ENCODE results near the gene TRAPPC14.

TRAPPC14 gene

GRCh38 chr7:100173806-100174495 lies 15.4 kb upstream of the TRAPPC14 start:
- no peak for DNase-seq

- no peak for DNase-seq
Observed at GRCh38 chr7:100171840-100172239, 13.3 kb upstream of the TRAPPC14 start.

DNA sequence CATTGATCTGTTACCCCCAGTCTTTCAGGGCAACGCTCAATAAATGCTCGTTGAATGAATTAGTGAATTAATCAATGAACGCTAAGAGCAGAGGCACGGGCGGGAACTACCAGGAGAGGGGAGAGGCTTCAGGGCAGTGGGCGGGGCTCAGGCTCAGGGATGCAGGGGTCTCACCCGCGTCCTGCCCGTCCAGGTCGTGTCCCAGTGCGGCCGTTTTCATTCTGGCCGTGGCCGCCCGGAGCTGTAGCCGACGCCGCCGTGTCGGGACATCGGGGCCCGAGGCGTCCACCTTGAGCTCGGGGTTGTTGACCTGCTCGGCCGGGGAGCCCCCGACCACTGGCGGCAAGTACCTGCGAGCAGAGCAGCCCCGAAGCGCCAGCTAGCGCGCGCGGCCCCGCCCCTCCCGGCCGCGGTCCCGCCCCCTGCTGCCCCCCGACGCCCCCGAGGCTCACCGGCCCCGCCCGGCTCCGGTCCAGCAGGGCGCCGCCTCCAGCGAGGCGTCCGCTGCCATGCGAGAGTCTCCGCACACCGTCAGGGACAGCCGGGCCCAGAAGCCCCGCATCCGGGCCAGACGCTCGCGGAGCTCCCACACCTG lies 12.7 kb upstream of the TRAPPC14 start:
- no peak for DNase-seq

GRCh38 chr7:100170101-100170897 lies 11.8 kb upstream of the TRAPPC14 start:
- no peak for DNase-seq

GRCh38 chr7:100169147-100169850 lies 10.8 kb upstream of the TRAPPC14 start:
- no peak for DNase-seq

DNA sequence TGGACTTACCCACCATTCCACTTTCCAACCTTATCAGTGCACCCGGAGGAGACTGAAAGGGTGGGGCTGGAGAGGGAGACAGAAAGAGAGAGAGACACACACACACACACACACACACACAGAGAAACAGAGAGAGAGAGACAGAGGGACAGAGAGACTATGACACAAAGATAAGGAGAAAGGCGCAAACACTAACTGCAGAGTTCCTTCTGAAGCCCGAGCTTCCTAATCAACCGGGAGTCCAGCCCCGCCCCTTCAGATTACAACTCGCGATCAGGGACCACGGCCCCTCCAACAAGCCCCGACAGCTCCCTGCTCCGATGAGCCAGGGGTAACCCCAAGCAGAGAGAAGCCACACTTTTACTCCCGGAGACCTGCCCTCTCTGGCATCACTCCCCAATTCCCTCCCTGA lies 9.4 kb upstream of the TRAPPC14 start:
- no peak for DNase-seq

DNA sequence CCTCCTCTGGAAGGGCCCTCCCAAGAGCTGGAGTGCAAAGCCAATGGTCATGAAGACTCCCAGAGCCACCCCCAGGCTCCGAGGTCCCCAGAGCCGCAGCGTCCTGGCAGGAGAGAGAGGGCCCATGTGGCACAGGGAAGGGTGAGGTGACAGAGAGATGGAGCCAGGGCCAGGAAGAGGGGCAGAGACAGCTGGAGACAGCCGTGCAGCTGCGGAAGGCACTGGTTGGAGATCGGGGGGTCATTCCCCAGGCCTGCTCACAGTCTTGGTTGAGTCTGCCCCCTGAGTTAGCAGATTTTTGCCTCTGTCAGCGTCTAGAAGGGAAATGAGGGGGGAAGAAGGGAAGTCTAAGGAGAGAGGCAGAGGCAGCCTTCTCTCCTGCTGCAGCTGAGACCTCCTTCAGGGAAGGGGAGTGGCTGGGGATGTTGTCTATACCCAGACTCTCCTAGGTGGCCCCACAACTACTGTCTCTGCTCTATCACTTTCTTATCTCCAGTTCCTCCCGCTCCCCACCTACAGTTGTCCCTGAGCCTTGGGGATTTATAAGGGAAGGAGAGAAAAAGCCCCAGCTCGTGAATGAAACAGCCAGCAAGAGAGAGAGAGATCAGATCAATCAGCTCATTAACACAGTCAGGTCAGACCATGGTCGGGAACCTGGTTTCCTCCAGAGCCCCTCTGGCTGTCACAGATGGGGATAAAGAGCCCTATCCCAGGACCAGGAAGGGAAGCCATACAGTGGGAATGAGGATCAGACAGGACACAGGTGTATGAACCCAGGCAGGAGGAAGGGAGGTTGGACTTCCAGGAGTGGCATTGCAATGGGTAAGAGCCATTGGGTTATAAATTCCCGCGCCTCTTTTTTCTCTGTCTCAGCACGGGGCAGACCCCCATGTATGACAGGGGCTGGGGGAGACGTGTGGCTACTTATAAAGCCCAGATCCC lies 8.7 kb upstream of the TRAPPC14 start:
- peak in 1 of 56 donors; percentile 18 for DNase-seq

DNA sequence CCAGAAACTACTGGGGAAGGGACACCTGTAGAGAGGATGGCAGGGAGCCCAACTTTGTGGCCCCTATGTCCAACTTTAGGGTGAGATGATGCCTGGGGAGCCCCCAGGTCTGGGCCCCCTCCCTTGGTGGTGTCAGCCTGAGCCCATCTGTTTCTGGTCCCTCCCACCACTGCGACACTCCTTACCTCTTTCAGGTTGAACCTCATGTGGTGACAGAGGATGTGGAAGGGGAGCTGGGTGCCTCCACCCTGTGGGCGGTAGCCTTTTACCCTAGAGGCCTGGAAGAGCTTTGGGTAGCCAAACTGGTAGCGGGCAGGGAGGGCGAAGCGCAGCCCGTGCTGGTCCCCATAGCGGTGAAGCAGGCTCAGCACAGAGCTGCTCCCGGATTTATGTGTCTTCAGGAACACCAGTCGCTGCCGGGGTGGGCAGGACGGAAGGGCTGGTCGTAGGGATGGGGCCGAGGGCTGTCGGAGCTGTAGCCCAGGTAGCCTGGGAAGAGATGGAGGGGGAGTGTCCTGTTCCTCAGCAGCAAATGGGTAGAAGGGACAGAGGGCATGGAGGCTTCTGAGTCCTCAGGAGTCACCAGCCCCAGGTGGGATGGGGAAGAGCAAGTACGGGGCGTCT lies 7.9 kb upstream of the TRAPPC14 start:
- DNase-seq = no peak

GRCh38 chr7:100163871-100164270 lies 5.3 kb upstream of the TRAPPC14 start:
- DNase-seq = no peak

- DNase-seq = no peak
Observed at GRCh38 chr7:100163006-100163531, 4.5 kb upstream of the TRAPPC14 start.

GRCh38 chr7:100160067-100160466 lies 1.5 kb upstream of the TRAPPC14 start:
- no peak for DNase-seq

GRCh38 chr7:100159099-100159623 lies 638 bp upstream of the TRAPPC14 start:
- no peak for DNase-seq

DNA sequence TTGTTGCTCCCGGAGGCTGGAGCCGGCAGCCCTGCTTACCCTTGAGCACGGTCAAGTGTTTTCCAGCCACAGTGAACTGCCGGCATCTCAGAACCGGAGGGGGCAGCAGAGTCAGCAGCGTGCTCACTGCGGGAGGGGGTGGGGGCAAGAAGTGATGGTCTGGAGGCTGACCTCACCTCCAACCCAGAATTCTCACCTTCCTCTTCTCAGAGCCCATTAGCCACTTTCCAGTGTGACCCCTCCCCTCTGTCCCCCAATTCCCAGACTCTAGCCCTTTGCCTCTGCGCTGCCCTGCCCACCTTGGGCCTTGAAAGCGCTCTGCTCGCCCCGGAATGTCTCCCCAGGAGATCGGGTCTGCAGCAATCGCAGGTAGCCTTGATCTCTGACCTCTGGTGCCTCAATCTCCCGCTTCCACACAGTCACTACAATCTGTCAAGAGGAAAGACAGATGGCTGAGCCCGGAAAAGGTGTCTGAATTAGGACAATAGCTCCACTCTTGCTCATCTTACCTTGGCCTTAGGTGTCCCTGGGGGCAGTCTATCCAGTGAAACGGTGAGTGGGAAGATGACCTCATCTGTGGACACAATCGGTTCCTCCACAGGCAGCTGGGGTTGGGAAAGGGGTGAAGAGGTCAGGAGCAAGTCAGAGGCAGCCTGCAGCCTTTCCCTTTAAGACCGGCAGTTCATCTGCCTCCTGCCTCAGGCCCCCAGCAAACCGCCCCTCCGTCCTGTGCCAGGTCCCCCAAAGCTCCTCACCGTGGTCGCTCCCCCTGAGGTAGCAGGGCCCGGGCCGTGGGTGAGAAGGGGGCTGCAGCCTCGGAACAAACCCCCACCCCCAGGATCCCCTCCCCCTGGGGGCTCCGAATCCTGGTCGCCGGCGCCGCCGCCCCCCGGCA lies 942 bp downstream of the TRAPPC14 start:
- DNase-seq = no peak

DNA sequence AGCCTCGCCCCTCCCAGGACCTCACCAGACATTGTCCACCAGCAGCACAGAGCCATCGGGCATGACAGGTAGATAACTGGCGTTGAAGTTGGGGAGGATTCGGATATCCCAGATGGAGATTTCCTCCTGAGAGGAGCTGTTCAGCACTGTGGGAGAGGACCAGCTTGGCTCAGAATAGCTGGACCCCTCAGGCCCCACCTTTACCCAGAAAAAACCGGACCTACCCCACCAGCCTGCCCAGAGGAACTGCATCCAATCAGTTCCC lies 1.5 kb downstream of the TRAPPC14 start:
- DNase-seq = no peak

DNA sequence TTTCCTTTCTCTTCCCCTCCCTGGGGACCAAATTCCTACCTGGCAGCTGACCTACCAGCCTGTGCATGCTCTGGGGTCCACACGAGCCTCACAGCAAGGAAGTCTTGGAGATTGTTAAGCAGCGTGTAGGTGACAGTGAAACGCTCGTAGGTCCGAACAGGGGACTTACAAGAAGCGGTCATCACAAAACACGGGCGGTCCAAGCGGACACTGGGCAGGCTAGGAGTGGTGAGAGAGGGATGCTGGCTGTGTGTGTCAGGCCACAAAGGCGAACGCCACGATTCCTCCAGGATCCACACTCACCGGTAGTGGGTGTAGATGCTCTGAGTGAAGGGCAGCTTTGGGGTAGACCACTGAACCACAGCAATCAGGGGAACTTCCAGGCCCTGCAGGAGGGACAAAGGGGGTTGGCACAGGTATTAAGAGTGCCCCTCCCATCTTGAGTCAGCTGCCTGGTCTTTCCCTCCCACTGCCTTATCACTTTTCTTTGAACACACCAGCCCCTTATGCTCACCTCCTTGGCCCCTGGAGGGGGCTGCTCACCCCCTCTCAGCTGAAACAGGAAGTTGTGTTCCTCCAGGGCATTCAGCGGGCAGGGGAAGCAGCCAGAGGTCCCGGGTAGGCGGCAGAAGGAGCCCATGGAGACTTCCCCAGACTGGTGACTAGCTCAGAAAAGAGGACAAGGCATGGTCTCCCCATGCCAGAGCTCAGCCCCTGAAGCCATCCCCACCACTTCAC lies 2.0 kb downstream of the TRAPPC14 start:
- DNase-seq = no peak

DNA sequence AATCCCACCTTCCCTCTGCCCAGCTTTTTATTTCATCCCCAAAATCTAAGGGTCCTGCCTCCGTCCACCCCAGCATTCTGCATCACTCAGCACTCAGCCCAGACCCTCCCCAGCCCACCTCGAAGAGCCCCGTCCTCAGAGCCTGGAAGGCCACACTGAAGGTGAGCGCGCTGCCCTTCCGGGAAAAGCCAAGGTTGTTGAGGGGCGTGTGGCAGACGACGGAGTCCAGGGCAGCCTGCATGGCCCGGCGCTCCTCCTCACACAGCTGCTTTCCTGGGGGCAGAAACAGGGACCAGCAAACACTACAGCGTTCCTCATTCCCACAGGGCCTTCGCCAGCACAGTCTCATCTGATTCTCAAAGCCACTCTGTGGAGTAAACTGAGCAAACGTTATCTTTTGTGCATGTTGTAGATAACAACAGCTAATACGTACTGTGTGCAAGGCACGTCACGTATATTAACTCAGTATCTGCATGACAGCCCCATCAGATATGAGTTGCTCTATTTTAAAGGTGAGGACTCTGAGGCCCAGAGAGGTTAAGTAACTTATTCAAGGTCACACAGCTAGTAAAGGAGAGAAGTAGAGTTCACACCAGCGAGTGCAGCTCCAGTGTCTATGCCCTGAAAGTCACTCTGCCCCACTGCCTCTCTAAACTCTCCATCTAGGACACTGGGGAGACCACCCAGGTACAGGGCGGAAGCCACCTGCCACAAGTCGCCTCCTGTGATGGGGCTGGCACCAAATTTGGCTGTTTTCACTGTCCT lies 2.8 kb downstream of the TRAPPC14 start:
- no peak for DNase-seq

All from nucleus accumbens (tissue), 56 donors.